Measurements from ENCODE around the gene RNF182.
"Not testable (repeated sequence)": the region's sequence is repeated elsewhere in the genome, so short reads cannot be mapped to it uniquely, and the experiment has no call there.

Gene RNF182

DNA sequence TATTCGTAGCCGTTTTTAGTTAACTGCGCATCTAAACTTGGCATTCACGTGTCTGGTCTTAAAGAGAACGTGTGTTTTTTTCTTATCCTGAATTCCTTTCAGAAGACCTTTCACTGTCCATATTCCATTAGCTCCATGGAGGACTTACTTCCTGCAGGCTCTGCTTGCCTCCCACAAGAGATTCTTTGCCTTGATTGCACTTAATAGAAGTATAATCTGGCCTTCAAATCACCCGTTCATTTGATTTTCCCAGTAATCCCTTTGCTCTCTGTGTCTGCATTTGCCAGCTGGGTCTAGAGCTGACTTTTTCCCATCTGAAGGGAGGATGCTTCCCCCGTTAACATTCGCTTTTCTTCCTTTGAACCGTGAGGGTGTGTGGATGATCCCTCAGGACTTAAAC, 79.5 kb downstream of the RNF182 start:
- DNase-seq: no peak

DNA sequence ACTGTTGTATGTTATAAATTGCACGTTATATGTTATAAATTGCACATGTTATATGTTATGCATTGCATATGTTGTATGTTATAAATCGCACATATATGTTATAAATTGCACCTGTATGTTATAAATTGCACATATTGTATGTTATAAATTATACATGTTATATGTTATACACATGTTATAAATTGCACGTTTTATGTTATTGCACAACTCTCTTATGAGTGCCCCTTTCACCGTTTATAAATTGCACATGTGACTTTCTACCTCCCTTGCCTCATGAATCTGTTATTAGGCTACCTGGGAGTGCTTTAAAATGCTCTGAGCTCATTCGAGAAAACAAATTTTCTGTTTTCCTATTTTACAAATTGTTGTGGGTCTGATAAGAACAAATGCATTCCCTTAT, 84.1 kb downstream of the RNF182 start:
- no peak for DNase-seq

- no peak for DNase-seq
Measured at GRCh38 chr6:14009431-14009830, 84.7 kb downstream of the RNF182 start.

DNA sequence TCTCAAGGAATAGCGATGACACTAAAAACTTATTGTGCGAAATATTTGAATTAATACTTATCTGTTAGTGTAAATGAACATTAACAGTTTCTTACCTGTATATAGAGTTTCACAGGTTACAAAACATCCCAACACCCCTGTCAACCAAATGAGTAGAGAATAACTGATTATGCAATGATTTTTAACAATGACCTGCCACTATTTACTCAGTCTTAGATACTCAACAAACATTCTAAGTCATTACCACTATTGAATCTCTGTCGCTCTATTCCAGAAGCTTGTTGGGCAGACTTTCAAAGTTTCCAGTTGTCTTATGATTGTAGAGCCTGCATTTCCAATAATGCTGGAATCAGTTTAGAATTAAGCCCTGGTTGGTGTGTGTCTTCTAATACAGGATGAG, 85.5 kb downstream of the RNF182 start:
- no peak for DNase-seq

DNA sequence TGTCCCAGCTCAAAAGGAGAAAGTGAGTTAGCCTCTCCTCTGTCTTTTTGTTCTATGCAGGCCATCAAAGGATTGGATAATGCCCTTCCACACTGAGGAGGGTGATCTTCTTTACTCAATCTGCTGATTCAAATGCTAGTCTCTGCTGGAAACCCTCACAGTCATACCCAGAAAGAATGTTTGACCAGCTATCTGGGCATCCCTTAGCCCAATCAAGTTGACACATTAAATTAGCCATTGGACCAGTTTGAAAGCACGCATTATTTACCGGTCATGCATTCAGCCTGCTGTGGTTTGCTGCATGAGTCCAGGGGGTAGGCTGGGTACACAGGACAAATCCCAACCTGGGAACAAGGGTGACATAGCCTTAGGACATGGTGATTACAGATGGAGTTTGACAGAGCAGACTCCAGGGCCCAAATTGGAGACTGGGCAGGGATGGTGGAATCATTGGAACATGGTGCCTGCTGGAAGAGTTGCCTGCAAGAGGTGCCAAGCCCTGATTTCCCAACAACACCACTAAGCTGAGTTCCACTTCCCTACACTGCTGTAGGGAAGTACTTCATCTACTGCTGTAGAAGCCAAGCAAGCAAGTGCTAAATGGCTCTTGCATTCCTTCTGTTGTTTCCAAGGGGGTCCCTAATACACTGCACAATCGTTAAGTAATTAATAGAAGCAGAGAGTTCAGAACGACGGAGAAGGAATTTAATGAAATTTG, 87.7 kb downstream of the RNF182 start:
- DNase-seq: no peak

DNA sequence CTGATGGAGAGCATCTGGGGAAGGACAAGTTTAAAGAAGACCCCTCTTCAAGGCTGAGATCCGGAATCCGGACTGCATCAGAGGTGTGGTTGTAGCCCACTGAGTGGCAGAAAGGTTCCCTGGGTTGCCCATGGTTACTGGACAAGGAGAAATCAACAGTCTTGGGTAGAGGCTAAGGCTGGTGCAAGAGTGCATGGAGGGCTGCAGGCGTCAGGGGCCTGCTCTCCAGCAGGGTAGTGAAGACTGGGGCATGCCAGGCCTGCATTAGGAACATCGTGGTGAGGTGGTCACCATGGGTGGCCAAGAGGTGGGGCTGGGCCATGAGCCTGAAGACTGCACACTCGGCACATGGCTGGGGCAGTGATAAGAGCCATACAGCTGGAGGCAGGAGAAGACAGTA, 91.2 kb downstream of the RNF182 start:
- DNase-seq: no peak

DNA sequence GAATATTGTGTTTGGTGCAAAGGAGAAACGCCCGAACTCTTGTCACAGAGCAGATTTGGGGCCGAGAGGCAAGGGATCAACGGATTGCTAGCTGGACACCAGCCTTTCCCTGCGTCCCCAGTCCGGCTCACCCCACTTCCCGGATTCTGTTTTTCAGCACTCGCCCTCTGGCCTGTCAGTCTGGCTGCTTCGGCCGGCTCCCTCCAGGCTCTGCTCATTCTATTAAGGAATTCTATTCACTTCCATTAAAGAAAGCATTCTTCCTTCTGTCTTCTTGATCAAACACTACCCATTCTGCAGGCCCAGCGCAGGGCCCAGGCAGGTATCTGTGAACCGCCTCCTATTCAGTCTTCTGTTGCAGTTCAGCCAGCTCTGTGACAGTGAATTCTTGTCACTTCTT, 91.7 kb downstream of the RNF182 start:
- DNase-seq: no peak

- DNase-seq: no peak
Measured at GRCh38 chr6:14016935-14017625, 92.3 kb downstream of the RNF182 start.

DNA sequence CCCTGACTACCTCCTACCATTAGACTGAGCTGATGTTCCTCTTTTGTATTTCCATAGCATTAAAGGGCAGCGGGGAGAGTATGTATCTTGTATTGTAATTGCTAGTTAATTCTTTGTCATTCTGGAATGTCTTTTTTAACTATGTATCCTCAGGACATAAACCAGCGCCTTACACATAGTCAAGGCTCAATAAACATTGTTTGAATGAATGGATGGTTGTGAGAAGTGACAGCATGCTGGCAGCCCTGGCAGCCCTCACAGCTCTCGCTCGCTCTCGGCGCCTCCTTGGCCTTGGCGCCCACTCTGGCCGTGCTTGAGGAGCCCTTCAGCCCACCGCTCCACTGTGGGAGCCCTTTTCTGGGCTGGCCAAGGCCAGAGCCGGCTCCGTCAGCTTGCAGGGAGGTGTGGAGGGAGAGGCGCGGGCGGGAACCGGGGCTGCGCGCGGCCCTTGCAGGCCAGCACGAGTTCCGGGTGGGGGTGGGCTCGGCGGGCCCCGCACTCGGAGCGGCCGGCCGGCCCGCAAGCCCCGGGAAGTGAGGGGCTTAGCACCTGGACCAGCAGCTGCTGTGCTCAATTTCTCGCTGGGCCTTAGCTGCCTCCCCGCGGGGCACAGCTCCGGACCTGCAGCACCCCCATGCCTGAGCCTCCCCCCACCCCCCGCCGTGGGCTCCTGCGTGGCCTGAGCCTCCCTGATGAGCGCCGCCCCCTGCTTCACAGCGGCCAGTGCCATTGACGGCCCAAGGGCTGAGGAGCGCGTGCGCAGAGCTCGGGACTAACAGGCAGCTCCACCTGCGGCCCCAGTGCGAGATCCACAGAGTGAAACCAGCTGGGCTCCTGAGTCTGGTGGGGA, 93.1 kb downstream of the RNF182 start:
- DNase-seq: no peak

DNA sequence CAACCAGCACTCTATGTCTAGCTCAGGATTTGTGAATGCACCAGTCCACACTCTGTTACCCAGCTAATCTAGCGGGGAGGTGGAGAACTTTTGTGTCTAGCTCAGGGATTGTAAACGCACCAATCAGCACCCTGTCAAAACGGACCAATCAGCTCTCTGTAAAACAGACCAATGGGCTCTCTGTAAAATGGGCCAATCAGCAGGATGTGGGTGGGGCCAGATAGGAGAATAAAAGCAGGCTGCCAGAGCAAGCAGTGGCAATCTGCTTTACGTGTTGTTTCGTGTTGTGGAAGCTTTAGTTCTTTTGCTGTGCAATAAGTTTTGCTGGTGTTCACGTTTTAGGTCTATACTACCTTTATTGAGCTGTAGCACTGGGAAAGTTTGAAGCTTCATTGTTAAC, 93.8 kb downstream of the RNF182 start:
- DNase-seq: not testable (repeated sequence)

DNA sequence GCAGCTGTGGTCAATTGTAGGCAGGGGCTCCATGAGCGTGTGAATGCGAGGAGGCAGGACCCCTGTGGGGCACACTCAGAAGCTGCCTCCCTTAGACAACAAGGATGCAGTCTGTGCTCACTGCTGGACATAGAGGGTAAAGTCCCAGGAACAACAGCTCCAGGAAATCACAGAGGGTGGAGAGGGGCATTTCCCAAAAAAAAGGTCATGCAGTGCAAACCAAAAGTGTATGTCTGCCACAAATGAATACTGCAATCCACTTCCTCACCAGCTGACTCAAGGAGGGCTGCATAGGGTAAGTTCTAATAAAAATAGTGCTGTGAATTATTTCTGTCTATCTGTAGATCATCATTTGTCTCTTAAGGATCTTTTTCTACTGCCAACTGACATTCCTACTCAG, 95.8 kb downstream of the RNF182 start:
- DNase-seq: no peak

DNA sequence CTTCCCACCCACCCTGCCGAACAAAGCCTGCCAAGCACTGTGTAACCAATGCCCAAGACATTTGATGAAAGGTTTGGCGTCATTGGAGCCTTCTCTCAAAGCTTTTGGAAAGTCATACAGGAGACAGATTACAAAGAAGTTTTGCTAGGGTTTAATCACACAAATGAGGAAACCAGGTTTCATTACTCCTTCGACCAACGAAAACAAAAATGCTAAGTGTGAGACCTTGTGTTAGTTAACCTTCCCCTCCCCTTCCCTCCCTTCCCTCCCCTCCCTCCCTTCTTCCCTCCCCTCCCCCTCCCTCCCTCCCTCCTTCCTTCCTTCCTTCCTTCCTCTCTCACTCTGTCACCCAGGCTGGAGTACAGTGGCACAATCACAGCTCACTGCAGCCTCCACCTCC, 96.7 kb downstream of the RNF182 start:
- DNase-seq: no peak

GRCh38 chr6:14022673-14023072, 97.9 kb downstream of the RNF182 start:
- DNase-seq: no peak

DNA sequence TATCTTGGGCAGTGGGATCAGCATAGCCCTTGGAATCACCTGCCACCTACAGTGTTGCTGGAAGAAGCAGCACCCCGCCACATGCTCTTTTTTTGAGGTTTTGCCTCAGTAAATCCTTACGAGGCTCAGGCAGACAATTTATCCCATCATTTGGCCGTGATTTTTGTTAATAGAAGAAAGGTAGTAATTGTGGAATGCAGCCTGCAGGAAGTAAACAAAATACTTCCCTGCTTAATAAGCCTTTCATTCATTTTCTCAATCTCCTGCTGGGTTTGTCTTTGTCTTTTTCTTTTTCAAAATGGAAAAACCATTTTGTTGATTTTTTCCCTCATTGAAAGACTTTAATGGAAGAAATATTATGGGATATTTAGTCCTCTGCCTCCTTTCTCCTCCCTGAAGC, 99.1 kb downstream of the RNF182 start:
- DNase-seq: no peak

DNA sequence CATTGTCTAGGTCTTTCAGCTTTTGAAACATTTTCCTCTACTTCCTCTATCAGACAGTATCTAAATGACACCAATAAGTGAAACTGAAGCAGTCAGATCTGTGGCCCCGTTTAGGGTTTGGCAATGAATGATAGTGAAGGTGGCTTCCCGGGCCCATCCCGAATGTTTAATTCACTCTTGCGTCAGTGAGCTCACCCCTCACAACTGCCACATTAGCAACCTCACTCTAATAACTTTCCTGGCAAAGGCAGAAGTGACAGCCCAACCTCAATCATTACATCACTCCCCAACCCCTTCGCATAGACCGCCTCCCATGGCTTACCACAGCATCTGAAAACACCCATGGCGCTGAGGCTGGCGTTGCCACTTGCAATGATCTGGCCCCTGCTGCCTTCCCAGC, 100.4 kb downstream of the RNF182 start:
- no peak for DNase-seq

- DNase-seq: no peak
Measured at GRCh38 chr6:14026831-14027539, 102.2 kb downstream of the RNF182 start.

DNA sequence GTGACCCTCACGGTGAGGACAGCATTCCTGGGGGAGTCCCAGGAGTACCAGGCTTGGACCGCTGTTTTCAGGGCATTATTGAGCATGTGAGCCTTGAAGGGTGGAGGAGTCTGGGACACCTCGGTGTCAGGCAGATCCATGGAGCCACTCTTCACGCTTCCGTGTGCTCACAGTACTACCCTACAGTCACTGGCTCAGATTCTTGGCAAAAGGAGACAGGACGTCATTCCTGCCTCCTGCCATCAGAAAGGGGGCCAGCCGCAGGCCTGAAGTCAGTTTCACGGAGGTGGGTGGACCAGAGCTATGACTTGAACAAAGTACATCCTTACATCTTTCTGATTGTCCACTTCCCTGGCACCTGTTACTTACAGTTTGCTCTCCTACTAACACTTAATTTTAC, 103.9 kb downstream of the RNF182 start:
- no peak for DNase-seq

- no peak for DNase-seq
Measured at GRCh38 chr6:14029605-14030004, 104.9 kb downstream of the RNF182 start.

Data from NK-92 treated with Interleukin-12 subunit alpha and Interleukin-12 subunit beta, amount 100 ng/mL, for 24 hours (cell line).